Endodermal cell (in vitro differentiated cells): ENCODE measurements around the gene TBL2. TPM values are rescaled to one million over a fixed set of nuclear protein-coding genes. Genes with fewer than 3 reads are reported as not detected.
"Not testable (repeated sequence)": the region's sequence is repeated elsewhere in the genome, so short reads cannot be mapped to it uniquely, and the experiment has no call there.

Experiments used
- DNase-seq: peaks from one replicate; pipeline ENCODE4 v3.0.0-alpha.2; 2017
- H3K27ac ChIP-seq: 2 replicates; pipeline ENCODE4 v1.5.1; 2013; ENCODE audit warnings: mild to moderate bottlenecking, low read depth, low read length, moderate library complexity
- H3K27me3 ChIP-seq: 2 replicates; pipeline ENCODE4 v1.6.1; 2013; ENCODE audit warnings: mild to moderate bottlenecking, low read length, moderate library complexity; ENCODE audit not compliant: insufficient read depth, control insufficient read depth, poor library complexity, severe bottlenecking
- H3K36me3 ChIP-seq: 2 replicates; pipeline ENCODE4 v1.7.0; 2013; ENCODE audit warnings: mild to moderate bottlenecking, low read length, moderate library complexity; ENCODE audit not compliant: control insufficient read depth, insufficient read depth
- H3K4me1 ChIP-seq: one replicate; pipeline ENCODE4 v1.7.0; 2013; ENCODE audit warnings: low read length; ENCODE audit not compliant: control insufficient read depth, insufficient read depth
- H3K4me3 ChIP-seq: 2 replicates; pipeline ENCODE4 v1.5.1; 2013; ENCODE audit warnings: mild to moderate bottlenecking, low read length, moderate library complexity
- H3K9ac ChIP-seq: 2 replicates; pipeline ENCODE4 v1.6.1; 2013; ENCODE audit warnings: mild to moderate bottlenecking, low read length, moderate library complexity; ENCODE audit not compliant: poor library complexity, severe bottlenecking; ENCODE audit errors: extremely low read depth
- H3K9me3 ChIP-seq: 2 replicates; pipeline ENCODE4 v1.6.1; 2013; ENCODE audit warnings: mild to moderate bottlenecking, low read length, moderate library complexity; ENCODE audit not compliant: control insufficient read depth
- H3K27ac Mint-ChIP-seq: 2 replicates; pipeline ENCODE4 v1.8.0; 2020; ENCODE audit warnings: mixed read lengths
- H3K27me3 Mint-ChIP-seq: 2 replicates; pipeline ENCODE4 v1.8.0; 2021; ENCODE audit warnings: mild to moderate bottlenecking, mixed read lengths; ENCODE audit not compliant: insufficient read depth
- H3K36me3 Mint-ChIP-seq: 2 replicates; pipeline ENCODE4 v1.8.0; 2020; ENCODE audit warnings: low read depth, mixed read lengths
- H3K4me1 Mint-ChIP-seq: 2 replicates; pipeline ENCODE4 v1.8.0; 2020; ENCODE audit warnings: mixed read lengths
- H3K4me3 Mint-ChIP-seq: 2 replicates; pipeline ENCODE4 v1.8.0; 2020; ENCODE audit warnings: mild to moderate bottlenecking, moderate library complexity, mixed read lengths
- H3K9me3 Mint-ChIP-seq: 2 replicates; pipeline ENCODE4 v1.8.0; 2020; ENCODE audit warnings: mild to moderate bottlenecking, mixed read lengths
- CTCF ChIP-seq: fragments of 200-600 bp; sonication (generic); conservative IDR thresholded peaks from 2 replicates; pipeline ENCODE4 v1.5.0; 2021; ENCODE audit warnings: antibody characterized with exemption, mild to moderate bottlenecking
- WGBS, 2 experiments: methylation state at CpG; one replicate each; pipeline versions ENCODE4 v1.1.5 to v1.1.7; 2013; ENCODE audit warnings: missing lambda C conversion rate in 2 of 2, mixed read lengths in 1 of 2; ENCODE audit not compliant: insufficient coverage in 1 of 2, insufficient read length in 1 of 2; 5-methylcytosine and 5-hydroxymethylcytosine counted together
- total RNA-seq, 2 donors: library from RNA; stranded (reverse); fragmentation: NEBNext Ultra II Directional in 1 of 2; extraction: Animal tissue kit (Norgen Biotek cat#: 25700) in 1 of 2; gene quantifications; 2 replicates in 1 of 2; 3 replicates in 1 of 2; pipeline ENCODE4 v1.2.1, GENCODE V29; 2021

Gene TBL2
- total RNA-seq, 2 donors from 2014 or later: 55.7 to 59.7 TPM

GRCh38 chr7:73536479-73536878 lies 41.9 kb downstream of the TBL2 start:
- H3K36me3 Mint-ChIP-seq: peaks cover 52% of the 10 kb centered on the region
- Histone ChIP-seq H3K9me3 (no peaks in the 10 kb centered on the region), H3K36me3 (peaks cover 46% of the 10 kb centered on the region), H3K9ac (no peak overlapping the region), H3K4me3 (no peak overlapping the region), H3K4me1 (no peaks in the 10 kb centered on the region), H3K27me3 (no peaks in the 10 kb centered on the region), H3K27ac (no peak overlapping the region)
- no peaks in the 10 kb centered on the region for H3K27me3 Mint-ChIP-seq
- H3K4me1 Mint-ChIP-seq: no peaks in the 10 kb centered on the region
- no peak overlapping the region for H3K4me3 Mint-ChIP-seq
- no peak for TF ChIP-seq CTCF
- H3K9me3 Mint-ChIP-seq: no peaks in the 10 kb centered on the region
- no peak for DNase-seq
- H3K27ac Mint-ChIP-seq: no peak overlapping the region
- WGBS, 2 experiments: 91 to 100% methylated on average over 2 to 5 of the region's 5 CpGs

GRCh38 chr7:73535918-73536317 lies 42.5 kb downstream of the TBL2 start:
- 88 to 96% methylated on average over 4 to 6 of the region's 7 CpGs for WGBS, 2 experiments
- H3K27me3 Mint-ChIP-seq: not testable (repeated sequence)

GRCh38 chr7:73533742-73534141 lies 44.6 kb downstream of the TBL2 start:
- DNase-seq: no peak
- Mint-ChIP-seq H3K27ac (no peak overlapping the region), H3K4me1 (no peaks in the 10 kb centered on the region), H3K36me3 (peaks cover 33% of the 10 kb centered on the region), H3K27me3 (no peaks in the 10 kb centered on the region), H3K9me3 (no peaks in the 10 kb centered on the region), H3K4me3 (no peak overlapping the region)
- Histone ChIP-seq H3K27ac (no peak overlapping the region), H3K9me3 (no peaks in the 10 kb centered on the region), H3K9ac (no peak overlapping the region), H3K4me3 (no peak overlapping the region), H3K27me3 (no peaks in the 10 kb centered on the region), H3K36me3 (peaks cover 33% of the 10 kb centered on the region), H3K4me1 (no peaks in the 10 kb centered on the region)
- no peak for TF ChIP-seq CTCF
- WGBS, 2 experiments: 83 to 92% methylated on average over 9 of the region's 9 CpGs

More at GRCh38 chr7:73535918-73536317, 42.5 kb downstream of the TBL2 start:
- not testable (repeated sequence) for H3K9ac ChIP-seq, H3K27ac Mint-ChIP-seq, H3K27ac ChIP-seq, H3K4me3 Mint-ChIP-seq, H3K4me1 ChIP-seq, H3K9me3 ChIP-seq, DNase-seq, H3K4me3 ChIP-seq, H3K4me1 Mint-ChIP-seq, H3K27me3 ChIP-seq, H3K9me3 Mint-ChIP-seq
- peaks cover 49% of the 10 kb centered on the region for H3K36me3 Mint-ChIP-seq
- H3K36me3 ChIP-seq: peaks cover 46% of the 10 kb centered on the region

GRCh38 chr7:73532224-73532623 lies 46.2 kb downstream of the TBL2 start:
- H3K9me3 ChIP-seq: no peaks in the 10 kb centered on the region
- 96 to 97% methylated on average over 5 to 6 of the region's 6 CpGs for WGBS, 2 experiments
- no peaks in the 10 kb centered on the region for H3K27me3 Mint-ChIP-seq
- peaks cover 20% of the 10 kb centered on the region for H3K36me3 ChIP-seq
- DNase-seq: no peak
- H3K4me3 ChIP-seq: no peak overlapping the region
- peaks cover 22% of the 10 kb centered on the region for H3K36me3 Mint-ChIP-seq
- no peak overlapping the region for H3K27ac Mint-ChIP-seq
- H3K4me3 Mint-ChIP-seq: no peak overlapping the region
- no peaks in the 10 kb centered on the region for H3K9me3 Mint-ChIP-seq
- H3K4me1 ChIP-seq: no peaks in the 10 kb centered on the region
- H3K27me3 ChIP-seq: no peaks in the 10 kb centered on the region
- no peak overlapping the region for H3K27ac ChIP-seq
- TF ChIP-seq CTCF: no peak
- H3K9ac ChIP-seq: no peak overlapping the region
- no peaks in the 10 kb centered on the region for H3K4me1 Mint-ChIP-seq
